Transverse colon (tissue), 4 donors: Measurements from ENCODE around the gene FGD3. TPM values are rescaled to one million over a fixed set of nuclear protein-coding genes. Genes with fewer than 3 reads are reported as not detected.
A peak's percentile ranks its signal among the peaks of the same experiment; 100 is the strongest.

Experiments
- DNase-seq: peaks from one replicate; pipeline ENCODE4 v3.0.0-alpha.2; 2019
- H3K27ac ChIP-seq, 4 donors: fragments of 200-600 bp; sonication (generic); 2 replicates each; pipeline ENCODE4 v1.5.1; 2016 to 2018; ENCODE audit warnings: inconsistent platforms in 4 of 4
- H3K27me3 ChIP-seq: fragments of 200-600 bp; sonication (generic); 2 replicates; pipeline ENCODE4 v1.5.1; 2017; ENCODE audit warnings: inconsistent platforms
- H3K36me3 ChIP-seq, 4 donors: fragments of 200-600 bp; sonication (generic); 2 replicates each; pipeline ENCODE4 v1.5.1; 2017 to 2019; ENCODE audit warnings: inconsistent platforms in 4 of 4
- H3K4me1 ChIP-seq, 4 donors: fragments of 200-600 bp; sonication (generic); 2 replicates each; pipeline ENCODE4 v1.5.1; 2017 to 2020; ENCODE audit warnings: inconsistent platforms in 4 of 4
- H3K4me3 ChIP-seq, 4 donors: fragments of 200-600 bp; sonication (generic); 1 replicate in 1 of 4; 2 replicates in 3 of 4; pipeline versions ENCODE4 v1.5.1 to v1.6.1; 2017 to 2019; ENCODE audit warnings: inconsistent platforms in 4 of 4
- H3K9me3 ChIP-seq, 2 donors: fragments of 200-600 bp; sonication (generic); 2 replicates each; pipeline ENCODE4 v1.5.1; 2017 to 2019; ENCODE audit warnings: inconsistent platforms in 2 of 2
- EP300 ChIP-seq: sonication (generic); formaldehyde crosslinking; IDR thresholded peaks from one replicate; pipeline ENCODE4 v1.6.1; 2017; ENCODE audit warnings: antibody characterized with exemption, low read depth
- POLR2A ChIP-seq: fragments of 450-650 bp; IDR thresholded peaks from one replicate; pipeline ENCODE4 v1.6.1; 2016; ENCODE audit warnings: antibody characterized with exemption, mild to moderate bottlenecking, moderate library complexity
- POLR2AphosphoS5 ChIP-seq, 3 donors: sonication (generic); formaldehyde crosslinking; IDR thresholded peaks; one replicate each; pipeline ENCODE4 v1.6.1; 2016; ENCODE audit warnings: antibody characterized with exemption in 3 of 3
- WGBS, 2 donors: methylation state at CpG; one replicate each; pipeline ENCODE4 v1.1.5; 2018; ENCODE audit warnings: low coverage in 1 of 2; 5-methylcytosine and 5-hydroxymethylcytosine counted together
- in situ Hi-C, 4 donors: fragments of 200-750 bp; cut with MboI; loops; one replicate each; pipeline versions ENCODE4 v1.15.0 to v1.15.1; 2017; ENCODE audit warnings: low sequenced_read_pairs in 3 of 4, low pct_ligation_motif_present in 1 of 4, low pct_unique_long_range_greater_than_20kb in 1 of 4
- intact Hi-C: fragments of 100-400 bp; cut with DNase I; formaldehyde crosslinking; loops from one replicate; pipeline ENCODE4 v1.15.1; 2023; ENCODE audit warnings: low total_unique reads
- total RNA-seq, 4 donors: library from RNA; depleted of rRNA; stranded (reverse); fragments of >200 nt; gene quantifications; one replicate each; pipeline ENCODE4 v1.1.0, GENCODE V29; 2016
- TF ChIP-seq, protein P1 (sequence below), 5 experiments: fragments of 200-600 bp in 3 of 5; fragments of 450-650 bp in 2 of 5; sonication (generic) in 3 of 5; IDR thresholded peaks; 1 replicate in 2 of 5; 2 replicates in 3 of 5; pipeline ENCODE4 v1.5.1; 2016 to 2017; ENCODE audit warnings: antibody characterized with exemption in 5 of 5, inconsistent platforms in 3 of 5, mild to moderate bottlenecking in 2 of 5, moderate library complexity in 1 of 5

Gene FGD3
- total RNA-seq, 4 donors from 2014 or later = 5.2 to 9.7 (median 6.0) TPM; not detected in 1

DNA sequence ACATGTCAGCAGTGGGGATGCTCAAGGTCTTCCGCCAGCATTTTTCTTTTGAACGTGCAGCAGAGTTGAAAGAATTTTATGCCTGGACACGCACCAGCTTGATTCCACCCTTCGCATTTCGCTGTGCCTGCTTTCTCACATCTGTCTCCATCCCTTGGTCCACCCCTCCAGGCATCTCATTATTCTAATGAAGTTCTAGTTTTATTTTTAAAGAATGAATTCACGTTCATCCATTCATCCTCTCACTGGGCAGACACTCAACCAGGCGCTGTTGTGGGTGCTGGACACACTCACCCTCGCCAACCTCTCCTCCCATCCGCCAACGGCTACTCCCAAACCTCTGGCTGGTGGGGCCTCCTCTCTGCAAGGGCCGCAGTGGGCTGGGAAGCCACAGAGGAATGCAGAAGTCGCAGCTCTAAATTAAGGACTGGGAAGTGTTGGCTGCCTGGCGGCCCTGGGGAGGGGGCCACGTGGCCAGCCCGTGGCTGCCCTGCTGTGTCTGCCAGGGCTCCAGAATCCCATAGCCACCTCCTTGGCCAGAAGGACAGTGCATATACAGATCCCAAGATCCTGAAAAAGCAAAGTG is 117.9 kb downstream of the FGD3 start:
- peaks cover 0 to 30% (median 10%) of the 10 kb centered on the region in 4 donors for H3K4me1 ChIP-seq
- no peaks in the 10 kb centered on the region for H3K36me3 ChIP-seq
- no peaks in the 10 kb centered on the region for H3K27me3 ChIP-seq
- H3K27ac ChIP-seq = peak overlapping the region in 1 of 4 donors; percentile 43
- no peak for TF ChIP-seq POLR2A
- TF ChIP-seq, protein P1, sequence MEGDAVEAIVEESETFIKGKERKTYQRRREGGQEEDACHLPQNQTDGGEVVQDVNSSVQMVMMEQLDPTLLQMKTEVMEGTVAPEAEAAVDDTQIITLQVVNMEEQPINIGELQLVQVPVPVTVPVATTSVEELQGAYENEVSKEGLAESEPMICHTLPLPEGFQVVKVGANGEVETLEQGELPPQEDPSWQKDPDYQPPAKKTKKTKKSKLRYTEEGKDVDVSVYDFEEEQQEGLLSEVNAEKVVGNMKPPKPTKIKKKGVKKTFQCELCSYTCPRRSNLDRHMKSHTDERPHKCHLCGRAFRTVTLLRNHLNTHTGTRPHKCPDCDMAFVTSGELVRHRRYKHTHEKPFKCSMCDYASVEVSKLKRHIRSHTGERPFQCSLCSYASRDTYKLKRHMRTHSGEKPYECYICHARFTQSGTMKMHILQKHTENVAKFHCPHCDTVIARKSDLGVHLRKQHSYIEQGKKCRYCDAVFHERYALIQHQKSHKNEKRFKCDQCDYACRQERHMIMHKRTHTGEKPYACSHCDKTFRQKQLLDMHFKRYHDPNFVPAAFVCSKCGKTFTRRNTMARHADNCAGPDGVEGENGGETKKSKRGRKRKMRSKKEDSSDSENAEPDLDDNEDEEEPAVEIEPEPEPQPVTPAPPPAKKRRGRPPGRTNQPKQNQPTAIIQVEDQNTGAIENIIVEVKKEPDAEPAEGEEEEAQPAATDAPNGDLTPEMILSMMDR (IDR thresholded peaks at IDR 0.05) = no peak
- TF ChIP-seq EP300 = no peak
- no peak for TF ChIP-seq POLR2AphosphoS5 (IDR thresholded peaks at IDR 0.05)
- no peak for DNase-seq
- WGBS, 2 donors = 79 to 93% methylated on average over 3 to 15 of the region's 15 CpGs
- no peak overlapping the region for H3K4me3 ChIP-seq
- intact Hi-C loops (no loop called here), in situ Hi-C loops (no loop called here)
- H3K9me3 ChIP-seq = no peaks in the 10 kb centered on the region

DNA sequence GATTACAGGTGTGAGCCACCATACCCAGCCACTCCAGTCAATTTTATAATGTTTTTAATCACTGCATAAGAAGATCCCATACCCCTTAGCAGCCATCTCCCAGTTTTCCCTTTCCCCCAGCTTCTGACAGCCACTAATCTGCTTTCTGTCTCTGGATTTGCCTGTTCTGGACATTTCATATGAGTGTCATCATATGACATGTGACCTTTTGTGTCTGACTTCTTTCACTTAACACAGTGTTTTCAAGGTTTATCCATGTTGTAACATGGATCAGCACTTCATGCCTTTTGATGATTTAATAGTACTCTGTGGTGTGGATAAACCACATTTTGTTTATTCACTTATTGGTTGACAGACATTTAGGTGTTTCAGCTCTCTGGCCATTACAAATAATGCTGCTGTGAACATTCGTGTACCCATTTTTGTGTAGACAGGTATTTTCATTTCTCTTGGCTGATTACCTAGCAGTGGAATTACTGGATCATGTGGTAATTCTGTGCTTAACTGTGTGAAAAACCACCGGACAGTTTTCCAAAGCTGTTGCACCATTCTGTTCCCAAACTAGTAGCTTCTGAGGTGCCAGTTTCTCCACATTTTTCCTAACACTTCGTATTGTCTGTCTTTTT is 119.8 kb downstream of the FGD3 start:
- TF ChIP-seq POLR2AphosphoS5 (IDR thresholded peaks at IDR 0.05) (no peak), EP300 (no peak), POLR2A (no peak)
- TF ChIP-seq, protein P1 (IDR thresholded peaks at IDR 0.05) = no peak
- H3K36me3 ChIP-seq = no peaks in the 10 kb centered on the region
- no peaks in the 10 kb centered on the region for H3K9me3 ChIP-seq
- H3K27me3 ChIP-seq = no peaks in the 10 kb centered on the region
- H3K4me1 ChIP-seq = peaks cover 2 to 13% (median 3%) of the 10 kb centered on the region in 4 donors
- no peak overlapping the region for H3K27ac ChIP-seq
- intact Hi-C loops = no loop called here
- DNase-seq = no peak
- 86 to 88% methylated on average over 3 of the region's 3 CpGs for whole genome bisulfite sequencing, 2 donors
- no peak overlapping the region for H3K4me3 ChIP-seq
- in situ Hi-C loops = no loop called here

DNA sequence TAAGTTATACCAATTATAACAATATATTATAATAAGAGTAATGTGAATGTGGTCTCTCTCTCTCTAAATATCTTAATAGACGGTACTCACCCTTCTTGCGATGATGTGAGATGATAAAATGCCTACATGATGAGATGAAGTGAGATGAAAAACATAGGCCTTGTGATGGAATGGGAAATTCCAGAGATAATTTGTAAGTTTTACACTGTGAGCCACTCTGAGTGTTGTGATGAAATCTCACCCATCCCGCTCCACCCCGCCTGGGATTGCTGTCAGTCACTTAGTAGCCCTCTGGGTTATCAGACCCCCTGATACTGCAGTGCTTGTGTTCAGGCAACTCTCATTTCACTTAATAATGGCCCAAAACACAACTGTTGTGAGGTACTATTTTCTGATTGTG is 121.6 kb downstream of the FGD3 start:
- Histone ChIP-seq H3K27me3 (no peaks in the 10 kb centered on the region), H3K4me1 (peaks cover 0 to 13% (median 10%) of the 10 kb centered on the region in 4 donors), H3K4me3 (no peak overlapping the region), H3K9me3 (no peaks in the 10 kb centered on the region), H3K36me3 (no peaks in the 10 kb centered on the region), H3K27ac (no peak overlapping the region)
- 99 to 100% methylated on average over 4 of the region's 4 CpGs for WGBS, 2 donors
- in situ Hi-C loops (no loop called here), intact Hi-C loops (no loop called here)
- DNase-seq = no peak
- TF ChIP-seq, protein P1 (IDR thresholded peaks at IDR 0.05) = no peak
- TF ChIP-seq POLR2AphosphoS5 (IDR thresholded peaks at IDR 0.05) = no peak
- TF ChIP-seq POLR2A = no peak

DNA sequence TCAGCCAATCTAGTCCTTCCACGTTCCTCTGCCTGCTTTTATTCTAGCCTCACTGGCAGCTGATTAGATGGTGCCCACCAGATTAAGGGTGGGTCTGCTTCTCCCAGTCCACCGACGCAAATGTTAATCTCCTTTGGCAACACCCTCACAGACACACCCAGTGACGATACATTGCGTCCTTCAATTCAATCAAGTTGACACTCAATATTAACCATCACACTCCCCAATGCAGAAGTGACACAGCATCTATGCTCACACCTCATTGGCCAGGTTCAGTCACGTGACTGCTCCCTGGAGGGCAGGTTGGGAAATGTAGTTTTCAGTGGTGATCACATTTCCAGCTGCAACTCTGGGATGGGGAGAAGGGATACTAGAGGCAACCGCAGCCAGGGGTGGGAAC is 124.1 kb downstream of the FGD3 start:
- intact Hi-C loops (no loop called here), in situ Hi-C loops (no loop called here)
- TF ChIP-seq, protein P1 (IDR thresholded peaks at IDR 0.05) = no peak
- TF ChIP-seq EP300 (no peak), POLR2AphosphoS5 (IDR thresholded peaks at IDR 0.05) (no peak), POLR2A (no peak)
- Histone ChIP-seq H3K4me3 (no peak overlapping the region), H3K27me3 (no peaks in the 10 kb centered on the region), H3K27ac (peak overlapping the region in 1 of 4 donors; percentile 64), H3K4me1 (peaks cover 0 to 13% (median 9%) of the 10 kb centered on the region in 4 donors), H3K9me3 (no peaks in the 10 kb centered on the region), H3K36me3 (no peaks in the 10 kb centered on the region)
- DNase-seq = no peak
- WGBS, 2 donors = 82% methylated on average over 7 of the region's 7 CpGs; no CpG with 5 or more reads in 1 of the 2 donors
